Endothelial cell (in vitro differentiated cells): ENCODE data around the gene IL36G. TPM values are rescaled to one million over a fixed set of nuclear protein-coding genes. Genes with fewer than 3 reads are reported as not detected.

Experiments
- DNase-seq: peaks from one replicate; pipeline ENCODE4 v3.0.0; 2021; ENCODE audit warnings: low spot score
- H3K27ac Mint-ChIP-seq: one replicate; pipeline ENCODE4 v1.8.0; 2021; ENCODE audit warnings: mixed read lengths, inconsistent platforms; ENCODE audit not compliant: unreplicated experiment
- H3K27me3 Mint-ChIP-seq: one replicate; pipeline ENCODE4 v1.8.0; 2021; ENCODE audit warnings: mild to moderate bottlenecking, moderate library complexity, mixed read lengths, inconsistent platforms; ENCODE audit not compliant: unreplicated experiment
- H3K36me3 Mint-ChIP-seq: one replicate; pipeline ENCODE4 v1.8.0; 2021; ENCODE audit warnings: mild to moderate bottlenecking, low read depth, mixed read lengths, inconsistent platforms; ENCODE audit not compliant: unreplicated experiment
- H3K4me1 Mint-ChIP-seq: one replicate; pipeline ENCODE4 v1.8.0; 2021; ENCODE audit warnings: mild to moderate bottlenecking, mixed read lengths, inconsistent platforms; ENCODE audit not compliant: unreplicated experiment
- H3K4me3 Mint-ChIP-seq: one replicate; pipeline ENCODE4 v1.8.0; 2021; ENCODE audit warnings: mild to moderate bottlenecking, mixed read lengths, inconsistent platforms; ENCODE audit not compliant: unreplicated experiment
- H3K9me3 Mint-ChIP-seq: one replicate; pipeline ENCODE4 v1.8.0; 2021; ENCODE audit warnings: mixed read lengths, inconsistent platforms; ENCODE audit not compliant: unreplicated experiment
- total RNA-seq: library from RNA; stranded (reverse); fragmentation: NEBNext Ultra II Directional; extraction: Animal tissue kit (Norgen Biotek cat#: 25700); gene quantifications from one replicate; pipeline ENCODE4 v1.2.1, GENCODE V29; 2021; ENCODE audit not compliant: unreplicated experiment
- TF ChIP-seq, protein P1 (sequence below): fragments of 200-600 bp; sonication (generic); IDR thresholded peaks from one replicate; pipeline ENCODE4 v1.5.0; 2021; ENCODE audit warnings: antibody characterized with exemption; ENCODE audit not compliant: unreplicated experiment

Gene IL36G
- total RNA-seq, 1 donor from 2014 or later = not detected

DNA sequence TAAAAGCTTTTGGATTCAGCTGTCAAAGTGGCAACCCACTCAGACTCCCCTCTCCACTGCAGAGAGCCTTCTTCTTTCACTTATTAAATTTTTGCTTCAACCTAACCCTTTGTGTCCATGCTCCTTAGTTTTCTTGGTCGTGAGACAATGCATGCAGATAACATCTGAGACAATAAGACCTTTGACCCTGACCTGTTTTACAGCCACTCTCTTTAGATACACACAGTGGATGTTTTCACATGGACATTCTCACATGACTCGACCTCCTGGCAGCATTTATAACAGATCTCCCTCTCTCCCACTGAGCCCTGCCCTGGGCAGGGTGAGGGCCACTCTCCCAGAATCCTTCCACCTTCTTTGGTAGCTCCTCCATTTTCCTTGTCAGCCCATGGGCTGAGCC lies 30.4 kb upstream of the IL36G start:
- no peaks in the 10 kb centered on the region for H3K4me1 Mint-ChIP-seq
- no peak for DNase-seq
- no peaks in the 10 kb centered on the region for H3K9me3 Mint-ChIP-seq
- H3K36me3 Mint-ChIP-seq = no peaks in the 10 kb centered on the region
- TF ChIP-seq, protein P1, sequence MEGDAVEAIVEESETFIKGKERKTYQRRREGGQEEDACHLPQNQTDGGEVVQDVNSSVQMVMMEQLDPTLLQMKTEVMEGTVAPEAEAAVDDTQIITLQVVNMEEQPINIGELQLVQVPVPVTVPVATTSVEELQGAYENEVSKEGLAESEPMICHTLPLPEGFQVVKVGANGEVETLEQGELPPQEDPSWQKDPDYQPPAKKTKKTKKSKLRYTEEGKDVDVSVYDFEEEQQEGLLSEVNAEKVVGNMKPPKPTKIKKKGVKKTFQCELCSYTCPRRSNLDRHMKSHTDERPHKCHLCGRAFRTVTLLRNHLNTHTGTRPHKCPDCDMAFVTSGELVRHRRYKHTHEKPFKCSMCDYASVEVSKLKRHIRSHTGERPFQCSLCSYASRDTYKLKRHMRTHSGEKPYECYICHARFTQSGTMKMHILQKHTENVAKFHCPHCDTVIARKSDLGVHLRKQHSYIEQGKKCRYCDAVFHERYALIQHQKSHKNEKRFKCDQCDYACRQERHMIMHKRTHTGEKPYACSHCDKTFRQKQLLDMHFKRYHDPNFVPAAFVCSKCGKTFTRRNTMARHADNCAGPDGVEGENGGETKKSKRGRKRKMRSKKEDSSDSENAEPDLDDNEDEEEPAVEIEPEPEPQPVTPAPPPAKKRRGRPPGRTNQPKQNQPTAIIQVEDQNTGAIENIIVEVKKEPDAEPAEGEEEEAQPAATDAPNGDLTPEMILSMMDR = no peak
- H3K4me3 Mint-ChIP-seq = no peak overlapping the region
- no peaks in the 10 kb centered on the region for H3K27me3 Mint-ChIP-seq
- no peak overlapping the region for H3K27ac Mint-ChIP-seq

DNA sequence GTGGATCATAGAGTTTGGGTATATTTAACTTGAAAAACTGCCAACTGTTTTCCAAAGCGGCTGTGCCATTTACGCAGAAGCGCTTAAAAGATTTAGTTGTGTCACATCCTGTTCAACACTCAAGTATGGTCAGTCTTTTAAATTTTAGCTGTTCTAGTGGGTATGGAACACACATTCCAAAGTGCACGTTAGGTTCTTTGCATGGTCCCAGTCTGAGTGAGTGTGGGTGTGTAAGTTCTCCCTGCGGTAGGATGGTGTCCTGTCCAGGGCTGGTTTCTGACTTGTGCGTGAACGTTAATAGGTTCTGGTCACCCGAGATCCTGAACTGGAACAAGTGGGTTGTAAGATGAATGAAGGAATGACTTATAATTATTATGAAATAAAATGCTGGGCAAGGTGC lies 28.4 kb upstream of the IL36G start:
- no peak overlapping the region for H3K4me3 Mint-ChIP-seq
- no peaks in the 10 kb centered on the region for H3K36me3 Mint-ChIP-seq
- no peaks in the 10 kb centered on the region for H3K4me1 Mint-ChIP-seq
- DNase-seq = no peak
- TF ChIP-seq, protein P1 = no peak
- no peaks in the 10 kb centered on the region for H3K27me3 Mint-ChIP-seq
- no peak overlapping the region for H3K27ac Mint-ChIP-seq
- H3K9me3 Mint-ChIP-seq = no peaks in the 10 kb centered on the region

DNA sequence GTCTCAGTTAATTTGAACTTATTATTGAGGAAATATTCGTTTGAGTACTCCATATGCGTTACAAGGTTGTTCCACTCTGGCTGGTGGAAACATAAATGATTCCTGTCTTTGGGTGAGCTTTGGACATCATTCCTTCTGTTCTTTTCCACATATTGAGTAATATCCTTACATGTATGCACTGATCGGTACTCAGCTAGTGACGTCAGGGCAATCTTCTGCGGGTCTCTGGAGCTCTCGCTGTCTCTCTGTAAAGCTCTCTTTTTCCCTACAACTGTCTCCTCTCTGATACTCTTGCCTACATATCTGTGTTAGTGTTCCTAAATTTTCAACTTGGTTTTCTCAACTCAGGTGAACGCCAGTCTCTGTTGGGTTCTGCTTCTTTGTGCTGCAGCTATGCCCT lies 23.4 kb upstream of the IL36G start:
- TF ChIP-seq, protein P1 = no peak

DNA sequence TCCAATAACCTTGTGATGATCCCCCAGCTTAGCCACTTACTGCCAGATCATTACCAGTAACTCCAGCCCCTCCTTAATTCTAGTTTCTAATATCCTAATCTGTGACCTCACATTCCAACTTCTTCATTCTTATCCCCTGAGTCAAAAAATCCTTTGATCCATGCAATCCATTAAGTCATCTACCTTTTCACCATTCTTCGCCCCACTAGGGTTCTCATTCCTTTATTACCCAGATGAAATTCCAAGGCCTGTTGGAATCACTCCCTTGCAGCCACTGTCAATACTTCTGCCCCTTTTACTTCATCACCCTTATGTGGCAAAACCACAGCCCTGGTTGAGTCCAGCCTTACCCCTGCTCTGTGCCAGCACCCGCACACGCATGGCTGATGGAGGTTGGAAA lies 20.3 kb upstream of the IL36G start:
- DNase-seq = no peak
- Mint-ChIP-seq H3K9me3 (no peaks in the 10 kb centered on the region), H3K27me3 (no peaks in the 10 kb centered on the region), H3K27ac (no peak overlapping the region), H3K4me3 (no peak overlapping the region), H3K4me1 (no peaks in the 10 kb centered on the region), H3K36me3 (no peaks in the 10 kb centered on the region)
- TF ChIP-seq, protein P1 = no peak

More for the DNA sequence above, 23.4 kb upstream of the IL36G start:
- no peaks in the 10 kb centered on the region for H3K9me3 Mint-ChIP-seq
- no peaks in the 10 kb centered on the region for H3K27me3 Mint-ChIP-seq
- H3K4me1 Mint-ChIP-seq = no peaks in the 10 kb centered on the region
- H3K4me3 Mint-ChIP-seq = no peak overlapping the region
- DNase-seq = no peak
- H3K36me3 Mint-ChIP-seq = no peaks in the 10 kb centered on the region
- H3K27ac Mint-ChIP-seq = no peak overlapping the region

DNA sequence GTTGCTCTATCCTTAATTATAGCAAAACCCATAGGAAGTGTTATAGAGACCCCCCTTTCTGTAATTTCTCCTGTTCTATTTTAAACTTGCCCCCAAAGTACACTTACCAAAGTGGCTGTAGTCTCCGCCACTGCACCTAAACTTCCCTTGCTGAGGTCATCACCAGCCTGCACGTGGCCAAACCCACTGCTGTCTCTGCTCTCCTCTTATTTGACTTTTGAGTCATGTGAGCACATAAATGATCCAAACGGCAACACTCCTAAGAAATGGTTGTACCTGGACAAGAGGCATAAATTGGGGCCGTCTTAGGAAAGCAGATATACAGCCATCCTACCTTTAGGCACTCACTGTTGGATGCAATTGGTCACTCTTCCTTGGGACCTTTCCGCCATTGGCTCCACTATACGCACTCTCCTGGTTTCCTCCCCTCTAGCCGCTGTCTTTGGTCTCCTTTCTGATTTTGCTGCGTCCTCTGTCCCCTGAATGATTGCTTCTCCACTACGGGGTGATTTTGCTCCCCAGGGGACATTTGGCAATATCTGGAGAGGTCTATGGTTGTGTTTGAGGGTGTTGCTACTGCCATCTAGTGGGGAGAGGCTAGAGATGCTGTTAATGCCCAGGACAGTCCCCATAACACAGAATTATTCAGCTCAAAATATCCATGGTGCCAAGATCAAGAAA lies 19.2 kb upstream of the IL36G start:
- Mint-ChIP-seq H3K27ac (no peak overlapping the region), H3K36me3 (no peaks in the 10 kb centered on the region), H3K4me3 (no peak overlapping the region), H3K9me3 (no peaks in the 10 kb centered on the region), H3K27me3 (no peaks in the 10 kb centered on the region), H3K4me1 (no peaks in the 10 kb centered on the region)
- DNase-seq = peak; percentile 40
- TF ChIP-seq, protein P1 = peak; percentile 65
